GM13976 (cell line): ENCODE data around the gene LENG1.

Experiments
- DNase-seq: peaks from one replicate; pipeline ENCODE4 v3.0.0; 2012; ENCODE audit warnings: low spot score
- CTCF ChIP-seq: IDR thresholded peaks from 2 replicates; pipeline ENCODE4 v1.5.1; 2012; ENCODE audit warnings: borderline replicate concordance, mild to moderate bottlenecking; ENCODE audit not compliant: insufficient read depth; ENCODE audit errors: extremely low read depth, missing control alignments, control extremely low read depth
- in situ Hi-C: fragments of 300-500 bp; cut with MboI; formaldehyde crosslinking; loops from one replicate; pipeline ENCODE4 v1.12.0; 2022; ENCODE audit warnings: low sequenced_read_pairs, mixed read lengths, inconsistent platforms; ENCODE audit not compliant: unreplicated experiment

Gene LENG1

DNA sequence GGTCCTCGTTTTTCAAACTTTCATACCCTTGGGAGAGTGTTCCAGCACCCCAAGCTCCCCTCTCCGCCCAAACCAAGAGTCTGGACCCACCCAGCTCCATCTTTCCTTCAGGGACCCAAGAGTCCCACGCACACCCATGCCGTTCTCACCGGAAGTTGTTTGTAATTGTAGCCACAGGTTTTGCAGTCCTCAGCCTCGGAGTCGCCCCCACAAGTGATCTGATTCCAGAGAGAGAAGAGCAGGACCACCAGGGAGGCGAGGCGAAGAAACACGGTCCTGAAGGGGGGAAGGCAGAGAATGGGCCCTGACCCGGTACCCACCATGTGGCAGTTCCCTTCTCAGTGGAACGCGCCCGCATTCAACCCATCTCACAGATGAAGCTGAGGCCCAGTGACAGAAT, 3.4 kb upstream of the LENG1 start:
- in situ Hi-C loops = loop anchor here (10.0 kb wide), 1 partner anchor 72 kb away; no protein-coding TSS in a partner anchor
- no peak for DNase-seq
- no peak for TF ChIP-seq CTCF

GRCh38 chr19:54162241-54162805, 2.8 kb upstream of the LENG1 start:
- in situ Hi-C loops = loop anchor here (10.0 kb wide), 1 partner anchor 72 kb away; no protein-coding TSS in a partner anchor
- no peak for TF ChIP-seq CTCF
- peak; percentile 88 for DNase-seq

GRCh38 chr19:54160854-54161253, 1.3 kb upstream of the LENG1 start:
- no peak for TF ChIP-seq CTCF
- DNase-seq = no peak
- in situ Hi-C loops = loop anchor here (10.0 kb wide), 1 partner anchor 74 kb away; no protein-coding TSS in a partner anchor

DNA sequence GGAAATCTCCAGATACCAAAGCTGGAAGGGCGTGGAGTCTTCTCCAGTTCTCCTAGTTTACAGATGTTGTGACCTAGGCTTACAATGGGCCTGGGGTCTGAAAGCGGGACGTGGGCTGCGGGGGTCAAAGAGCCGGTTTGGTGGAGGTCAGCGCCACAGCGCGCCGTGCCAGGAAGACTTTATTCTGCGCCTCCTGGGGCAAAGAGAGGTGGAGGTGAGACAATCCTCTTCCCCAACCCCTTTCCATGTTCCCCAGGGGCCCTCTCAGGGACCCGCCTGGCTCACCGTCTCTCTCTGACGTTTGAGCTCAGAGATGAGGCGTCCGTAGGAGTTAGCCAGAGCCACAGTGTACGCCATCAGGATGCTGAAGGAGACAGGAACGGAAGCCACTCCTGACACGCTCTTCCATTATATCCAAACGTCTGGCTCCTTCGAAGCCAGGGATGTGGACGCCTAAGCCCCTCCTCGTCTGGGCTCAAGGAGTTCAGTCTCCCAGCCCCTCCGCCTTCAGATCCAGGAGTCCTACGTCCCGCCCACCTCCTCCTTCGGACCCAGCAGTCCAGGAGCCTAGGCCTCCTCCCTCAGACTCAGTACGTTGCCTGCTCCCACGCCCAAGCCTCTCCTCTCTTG, 776 bp upstream of the LENG1 start:
- TF ChIP-seq CTCF = no peak
- in situ Hi-C loops = loop anchor here (10.0 kb wide), 1 partner anchor 75 kb away; no protein-coding TSS in a partner anchor
- DNase-seq = no peak

- DNase-seq = peak; percentile 66
- in situ Hi-C loops = no loop called here
- TF ChIP-seq CTCF = no peak
Observed at GRCh38 chr19:54158812-54159351, 639 bp downstream of the LENG1 start.

- DNase-seq = no peak
- in situ Hi-C loops = no loop called here
- TF ChIP-seq CTCF = no peak
Observed at GRCh38 chr19:54156953-54157352, 2.6 kb downstream of the LENG1 start.
